ENCODE measurements around the gene UBB. TPM values are rescaled to one million over a fixed set of nuclear protein-coding genes. Genes with fewer than 3 reads are reported as not detected.
A peak's percentile ranks its signal among the peaks of the same experiment; 100 is the strongest.

The UBB gene
- total RNA-seq (2022) (1,900 and 1,904 TPM in 2 replicates), Bru-seq, nascent RNA (percentile 99 among the genes with signal in this experiment), BruChase-seq, experiment 1, labeled RNA remaining after a 2-hour chase (percentile 99 among the genes with signal in this experiment), BruChase-seq, experiment 2, labeled RNA remaining after a 6-hour chase (percentile 100 among the genes with signal in this experiment)
- long read RNA-seq, transcript UBB-202 (2 exons, 1,014 nt): minor isoform, 5 of 1,685 reads
- long read RNA-seq, transcript UBB-203 (2 exons, 1,012 nt): minor isoform, 14 of 1,685 reads
- long read RNA-seq, transcript UBB-201 (2 exons, 1,225 nt): major isoform, 1,625 of 1,685 reads
- long read RNA-seq, partial matches to known transcripts: 20 of 1,685 reads
- long read RNA-seq, other reads (novel, unspliced or antisense): 17 of 1,685 reads

DNA sequence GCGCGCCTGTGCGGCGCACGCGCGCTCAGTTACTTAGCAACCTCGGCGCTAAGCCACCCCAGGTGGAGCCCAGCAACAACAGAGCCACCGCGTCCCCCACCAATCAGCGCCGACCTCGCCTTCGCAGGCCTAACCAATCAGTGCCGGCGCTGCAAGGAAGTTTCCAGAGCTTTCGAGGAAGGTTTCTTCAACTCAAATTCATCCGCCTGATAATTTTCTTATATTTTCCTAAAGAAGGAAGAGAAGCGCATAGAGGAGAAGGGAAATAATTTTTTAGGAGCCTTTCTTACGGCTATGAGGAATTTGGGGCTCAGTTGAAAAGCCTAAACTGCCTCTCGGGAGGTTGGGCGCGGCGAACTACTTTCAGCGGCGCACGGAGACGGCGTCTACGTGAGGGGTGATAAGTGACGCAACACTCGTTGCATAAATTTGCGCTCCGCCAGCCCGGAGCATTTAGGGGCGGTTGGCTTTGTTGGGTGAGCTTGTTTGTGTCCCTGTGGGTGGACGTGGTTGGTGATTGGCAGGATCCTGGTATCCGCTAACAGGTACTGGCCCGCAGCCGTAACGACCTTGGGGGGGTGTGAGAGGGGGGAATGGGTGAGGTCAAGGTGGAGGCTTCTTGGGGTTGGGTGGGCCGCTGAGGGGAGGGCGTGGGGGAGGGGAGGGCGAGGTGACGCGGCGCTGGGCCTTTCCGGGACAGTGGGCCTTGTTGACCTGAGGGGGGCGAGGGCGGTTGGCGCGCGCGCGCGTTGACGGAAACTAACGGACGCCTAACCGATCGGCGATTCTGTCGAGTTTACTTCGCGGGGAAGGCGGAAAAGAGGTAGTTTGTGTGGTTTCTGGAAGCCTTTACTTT, at the start of gene UBB:
TSS of gene UBB (plus strand) at position 452 of the 856 bp plus-strand sequence. CDS start 817 bp downstream, outside the sequence.
- intact Hi-C loops (cut with micrococcal nuclease; ENCODE audit: unreplicated experiment): loop anchor here (1.0 to 2.0 kb wide), 2 partner anchors 57 to 94 kb away; no protein-coding TSS in a partner anchor
- ChIA-PET CTCF (interaction anchor here (0.6 to 1.4 kb wide), 4 partner anchors 17 to 381 kb away, joined by 5 to 7 read pairs (median 6); partner anchors contain the start of genes CENPV, TTC19 and ZSWIM7), POLR2A (interaction anchor here (0.5 to 2.7 kb wide), 6 partner anchors 20 to 165 kb away, joined by 3 to 41 read pairs (median 8); partner anchors contain the start of genes CENPV and NCOR1)

GRCh38 chr17:16338391-16338790, 42.5 kb upstream of the UBB start:
- Histone ChIP-seq H3K4me3 (ENCODE audit: low read depth, low read length) (no peak overlapping the region), H3K27me3 (replicated peaks; ENCODE audit: control insufficient read depth, insufficient read depth, low read length) (no peaks in the 10 kb centered on the region), H3K9me3 (no peaks in the 10 kb centered on the region), H3K4me1 (no peaks in the 10 kb centered on the region; the same call in 1 of the 2 replicates), H3K36me3 (ENCODE audit: control insufficient read depth, insufficient read depth, low read length) (no peaks in the 10 kb centered on the region)
- Mint-ChIP-seq H3K9me3 (ENCODE audit: unreplicated experiment) (no peaks in the 10 kb centered on the region), H3K4me1 (ENCODE audit: low read depth, unreplicated experiment) (peaks cover 8% of the 10 kb centered on the region), H3K27ac (ENCODE audit: unreplicated experiment) (no peak overlapping the region), H3K4me3 (ENCODE audit: unreplicated experiment) (no peak overlapping the region), H3K27me3 (ENCODE audit: insufficient read depth, unreplicated experiment) (no peaks in the 10 kb centered on the region), H3K36me3 (ENCODE audit: insufficient read depth, unreplicated experiment) (peaks cover 3% of the 10 kb centered on the region)
- POLR2A ChIA-PET: no interaction called here
- no peak for DNase-seq
- no TSS peak for BruUV-seq (replicated peaks)
- intact Hi-C loops (cut with micrococcal nuclease; ENCODE audit: unreplicated experiment): no loop called here
- CTCF ChIA-PET: no interaction called here
- TF ChIP-seq, protein P1, sequence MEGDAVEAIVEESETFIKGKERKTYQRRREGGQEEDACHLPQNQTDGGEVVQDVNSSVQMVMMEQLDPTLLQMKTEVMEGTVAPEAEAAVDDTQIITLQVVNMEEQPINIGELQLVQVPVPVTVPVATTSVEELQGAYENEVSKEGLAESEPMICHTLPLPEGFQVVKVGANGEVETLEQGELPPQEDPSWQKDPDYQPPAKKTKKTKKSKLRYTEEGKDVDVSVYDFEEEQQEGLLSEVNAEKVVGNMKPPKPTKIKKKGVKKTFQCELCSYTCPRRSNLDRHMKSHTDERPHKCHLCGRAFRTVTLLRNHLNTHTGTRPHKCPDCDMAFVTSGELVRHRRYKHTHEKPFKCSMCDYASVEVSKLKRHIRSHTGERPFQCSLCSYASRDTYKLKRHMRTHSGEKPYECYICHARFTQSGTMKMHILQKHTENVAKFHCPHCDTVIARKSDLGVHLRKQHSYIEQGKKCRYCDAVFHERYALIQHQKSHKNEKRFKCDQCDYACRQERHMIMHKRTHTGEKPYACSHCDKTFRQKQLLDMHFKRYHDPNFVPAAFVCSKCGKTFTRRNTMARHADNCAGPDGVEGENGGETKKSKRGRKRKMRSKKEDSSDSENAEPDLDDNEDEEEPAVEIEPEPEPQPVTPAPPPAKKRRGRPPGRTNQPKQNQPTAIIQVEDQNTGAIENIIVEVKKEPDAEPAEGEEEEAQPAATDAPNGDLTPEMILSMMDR (IDR thresholded peaks at IDR 0.05; ENCODE audit: insufficient read depth in 1 of 2, low read depth in 1 of 2, low read length in 1 of 2, severe bottlenecking in 1 of 2, unreplicated experiment in 1 of 2): no peak

More for the DNA sequence above, at the start of gene UBB:
- BruUV-seq (replicated peaks): no TSS peak
- H3K36me3 Mint-ChIP-seq (ENCODE audit: insufficient read depth, unreplicated experiment): peaks cover 39% of the 10 kb centered on the region
- DNase-seq: peak; percentile 98 to 99
- H3K9me3 Mint-ChIP-seq (ENCODE audit: unreplicated experiment): no peaks in the 10 kb centered on the region
- Histone ChIP-seq H3K27me3 (replicated peaks; ENCODE audit: control insufficient read depth, insufficient read depth, low read length) (no peaks in the 10 kb centered on the region), H3K4me3 (ENCODE audit: low read depth, low read length) (peak within 1 kb of the TSS; percentile 72), H3K9me3 (no peaks in the 10 kb centered on the region), H3K4me1 (no peaks in the 10 kb centered on the region), H3K36me3 (ENCODE audit: control insufficient read depth, insufficient read depth, low read length) (peaks cover 3% of the 10 kb centered on the region)
- peaks cover 7% of the 10 kb centered on the region for H3K4me1 Mint-ChIP-seq (ENCODE audit: low read depth, unreplicated experiment)
- TF ChIP-seq, protein P1 (IDR thresholded peaks at IDR 0.05; ENCODE audit: insufficient read depth in 1 of 2, low read depth in 1 of 2, low read length in 1 of 2, severe bottlenecking in 1 of 2, unreplicated experiment in 1 of 2): no peak
- H3K4me3 Mint-ChIP-seq (ENCODE audit: unreplicated experiment): peak within 1 kb of the TSS; percentile 93
- H3K27me3 Mint-ChIP-seq (ENCODE audit: insufficient read depth, unreplicated experiment): no peaks in the 10 kb centered on the region
- peak within 1 kb of the TSS; percentile 100 for H3K27ac Mint-ChIP-seq (ENCODE audit: unreplicated experiment)

DNA sequence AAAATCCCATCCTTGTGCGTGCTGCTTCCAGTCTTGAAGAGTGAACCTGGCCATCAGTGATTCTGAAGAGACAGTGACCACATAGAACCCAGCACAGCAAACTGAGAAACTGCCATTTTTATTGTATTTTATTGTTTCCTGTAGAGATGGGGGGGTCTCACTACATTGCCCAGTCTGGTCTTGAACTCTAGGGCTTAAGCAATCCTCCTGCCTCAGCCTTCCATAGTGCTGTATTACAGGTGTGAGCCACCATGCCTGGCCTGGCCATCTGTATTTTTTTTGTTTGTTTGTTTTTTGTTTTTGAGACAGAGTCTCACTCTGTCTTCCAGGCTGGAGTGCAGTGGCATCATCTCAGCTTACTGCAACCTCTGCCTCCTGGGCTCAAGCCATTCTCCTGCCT, 41.5 kb upstream of the UBB start:
- Mint-ChIP-seq H3K27me3 (ENCODE audit: insufficient read depth, unreplicated experiment) (no peaks in the 10 kb centered on the region), H3K36me3 (ENCODE audit: insufficient read depth, unreplicated experiment) (peaks cover 10% of the 10 kb centered on the region), H3K27ac (ENCODE audit: unreplicated experiment) (no peak overlapping the region), H3K4me3 (ENCODE audit: unreplicated experiment) (no peak overlapping the region), H3K4me1 (ENCODE audit: low read depth, unreplicated experiment) (peaks cover 8% of the 10 kb centered on the region), H3K9me3 (ENCODE audit: unreplicated experiment) (no peaks in the 10 kb centered on the region)
- Histone ChIP-seq H3K9me3 (no peaks in the 10 kb centered on the region), H3K4me1 (no peaks in the 10 kb centered on the region; the same call in 1 of the 2 replicates), H3K27me3 (replicated peaks; ENCODE audit: control insufficient read depth, insufficient read depth, low read length) (no peaks in the 10 kb centered on the region), H3K36me3 (ENCODE audit: control insufficient read depth, insufficient read depth, low read length) (no peaks in the 10 kb centered on the region), H3K4me3 (ENCODE audit: low read depth, low read length) (no peak overlapping the region)
- no TSS peak for BruUV-seq (replicated peaks)
- CTCF ChIA-PET: interaction anchor here (1.0 kb wide), 1 partner anchor 24 kb away, joined by 4 read pairs; no protein-coding TSS in a partner anchor
- POLR2A ChIA-PET: no interaction called here
- TF ChIP-seq, protein P1 (IDR thresholded peaks at IDR 0.05; ENCODE audit: insufficient read depth in 1 of 2, low read depth in 1 of 2, low read length in 1 of 2, severe bottlenecking in 1 of 2, unreplicated experiment in 1 of 2): no peak
- DNase-seq: no peak
- intact Hi-C loops (cut with micrococcal nuclease; ENCODE audit: unreplicated experiment): no loop called here
